Measurements from ENCODE around the gene ATP2B2.

- TF ChIP-seq, protein P1, sequence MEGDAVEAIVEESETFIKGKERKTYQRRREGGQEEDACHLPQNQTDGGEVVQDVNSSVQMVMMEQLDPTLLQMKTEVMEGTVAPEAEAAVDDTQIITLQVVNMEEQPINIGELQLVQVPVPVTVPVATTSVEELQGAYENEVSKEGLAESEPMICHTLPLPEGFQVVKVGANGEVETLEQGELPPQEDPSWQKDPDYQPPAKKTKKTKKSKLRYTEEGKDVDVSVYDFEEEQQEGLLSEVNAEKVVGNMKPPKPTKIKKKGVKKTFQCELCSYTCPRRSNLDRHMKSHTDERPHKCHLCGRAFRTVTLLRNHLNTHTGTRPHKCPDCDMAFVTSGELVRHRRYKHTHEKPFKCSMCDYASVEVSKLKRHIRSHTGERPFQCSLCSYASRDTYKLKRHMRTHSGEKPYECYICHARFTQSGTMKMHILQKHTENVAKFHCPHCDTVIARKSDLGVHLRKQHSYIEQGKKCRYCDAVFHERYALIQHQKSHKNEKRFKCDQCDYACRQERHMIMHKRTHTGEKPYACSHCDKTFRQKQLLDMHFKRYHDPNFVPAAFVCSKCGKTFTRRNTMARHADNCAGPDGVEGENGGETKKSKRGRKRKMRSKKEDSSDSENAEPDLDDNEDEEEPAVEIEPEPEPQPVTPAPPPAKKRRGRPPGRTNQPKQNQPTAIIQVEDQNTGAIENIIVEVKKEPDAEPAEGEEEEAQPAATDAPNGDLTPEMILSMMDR (IDR thresholded peaks at IDR 0.05) = no peak
- TF ChIP-seq MAX (IDR thresholded peaks at IDR 0.05) = no peak
- TF ChIP-seq POLR2A (IDR thresholded peaks at IDR 0.05; ENCODE audit: low read length) = no peak
- no peak for TF ChIP-seq USF2 (IDR thresholded peaks at IDR 0.05)
Measured at GRCh38 chr3:10335871-10336622, 169.3 kb downstream of the ATP2B2 start.
